ENCODE measurements around the gene PRLHR.

The PRLHR gene

GRCh38 chr10:118542205-118542604, 53.2 kb downstream of the PRLHR start:
- TF ChIP-seq, protein P1, sequence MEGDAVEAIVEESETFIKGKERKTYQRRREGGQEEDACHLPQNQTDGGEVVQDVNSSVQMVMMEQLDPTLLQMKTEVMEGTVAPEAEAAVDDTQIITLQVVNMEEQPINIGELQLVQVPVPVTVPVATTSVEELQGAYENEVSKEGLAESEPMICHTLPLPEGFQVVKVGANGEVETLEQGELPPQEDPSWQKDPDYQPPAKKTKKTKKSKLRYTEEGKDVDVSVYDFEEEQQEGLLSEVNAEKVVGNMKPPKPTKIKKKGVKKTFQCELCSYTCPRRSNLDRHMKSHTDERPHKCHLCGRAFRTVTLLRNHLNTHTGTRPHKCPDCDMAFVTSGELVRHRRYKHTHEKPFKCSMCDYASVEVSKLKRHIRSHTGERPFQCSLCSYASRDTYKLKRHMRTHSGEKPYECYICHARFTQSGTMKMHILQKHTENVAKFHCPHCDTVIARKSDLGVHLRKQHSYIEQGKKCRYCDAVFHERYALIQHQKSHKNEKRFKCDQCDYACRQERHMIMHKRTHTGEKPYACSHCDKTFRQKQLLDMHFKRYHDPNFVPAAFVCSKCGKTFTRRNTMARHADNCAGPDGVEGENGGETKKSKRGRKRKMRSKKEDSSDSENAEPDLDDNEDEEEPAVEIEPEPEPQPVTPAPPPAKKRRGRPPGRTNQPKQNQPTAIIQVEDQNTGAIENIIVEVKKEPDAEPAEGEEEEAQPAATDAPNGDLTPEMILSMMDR (IDR thresholded peaks at IDR 0.05): no peak
- no peak overlapping the region for H3K4me3 Mint-ChIP-seq
- H3K9me3 Mint-ChIP-seq: peaks cover 14% of the 10 kb centered on the region
- no peaks in the 10 kb centered on the region for H3K36me3 Mint-ChIP-seq (ENCODE audit: low read depth)
- no peaks in the 10 kb centered on the region for H3K4me1 Mint-ChIP-seq
- H3K27ac Mint-ChIP-seq: no peak overlapping the region
- peaks cover 36% of the 10 kb centered on the region for H3K27me3 Mint-ChIP-seq (ENCODE audit: low read depth, poor library complexity)
- no peak for DNase-seq

DNA sequence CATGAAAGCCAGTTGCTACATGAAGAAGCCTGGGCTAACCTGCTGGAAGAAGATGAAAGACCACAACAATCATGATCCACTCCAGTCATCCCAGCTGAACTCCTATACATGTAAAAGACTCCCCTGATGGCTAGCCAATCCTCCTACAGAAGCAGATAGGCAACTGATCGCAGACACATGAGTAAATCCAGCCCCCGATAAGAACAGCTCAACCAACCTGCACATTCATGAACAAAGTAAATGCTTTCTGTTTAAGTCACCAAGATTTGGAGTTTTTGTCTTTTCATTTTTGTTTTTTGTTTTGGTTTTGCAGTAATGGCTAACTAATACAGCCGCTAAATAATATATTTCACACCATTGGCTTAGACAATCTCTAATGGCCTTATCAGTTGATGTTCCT, 53.7 kb downstream of the PRLHR start:
- Mint-ChIP-seq H3K4me3 (no peak overlapping the region), H3K4me1 (no peaks in the 10 kb centered on the region), H3K27ac (no peak overlapping the region), H3K27me3 (ENCODE audit: low read depth, poor library complexity) (peaks cover 35% of the 10 kb centered on the region), H3K36me3 (ENCODE audit: low read depth) (no peaks in the 10 kb centered on the region), H3K9me3 (peaks cover 14% of the 10 kb centered on the region)
- no peak for DNase-seq
- TF ChIP-seq, protein P1 (IDR thresholded peaks at IDR 0.05): no peak

Measured in nephron progenitor cell (in vitro differentiated cells).